ENCODE data around the gene PPP2R1B. TPM values are rescaled to one million over a fixed set of nuclear protein-coding genes. Genes with fewer than 3 reads are reported as not detected.

PPP2R1B gene
- total and polyA plus RNA-seq, 2 of the 8 experiments (the other 6 are each of a cell fraction or from before 2014, with no cell fraction given): 25.8 to 87.0 TPM

GRCh38 chr11:111796696-111797095 lies 30.5 kb upstream of the PPP2R1B start (continued):
- TF ChIP-seq CHD7 (IDR thresholded peaks at IDR 0.05; ENCODE audit: insufficient replicate concordance, low read length) (no peak), MAFK (IDR thresholded peaks at IDR 0.05; ENCODE audit: low read depth, low read length) (no peak), SUZ12 (IDR thresholded peaks at IDR 0.05; ENCODE audit: low read length) (no peak), YY1 (IDR thresholded peaks at IDR 0.05; ENCODE audit: low read depth, low read length) (no peak), GABPA (IDR thresholded peaks at IDR 0.05; ENCODE audit: borderline replicate concordance, insufficient read depth, low read length) (no peak)

All from H1 (cell line).